ENCODE measurements around the gene UNC50. TPM values are rescaled to one million over a fixed set of nuclear protein-coding genes. Genes with fewer than 3 reads are reported as not detected.

Gene UNC50
- total RNA-seq, 6 experiments from 2014 or later: 38.3 to 43.2 (median 41.6) TPM

DNA sequence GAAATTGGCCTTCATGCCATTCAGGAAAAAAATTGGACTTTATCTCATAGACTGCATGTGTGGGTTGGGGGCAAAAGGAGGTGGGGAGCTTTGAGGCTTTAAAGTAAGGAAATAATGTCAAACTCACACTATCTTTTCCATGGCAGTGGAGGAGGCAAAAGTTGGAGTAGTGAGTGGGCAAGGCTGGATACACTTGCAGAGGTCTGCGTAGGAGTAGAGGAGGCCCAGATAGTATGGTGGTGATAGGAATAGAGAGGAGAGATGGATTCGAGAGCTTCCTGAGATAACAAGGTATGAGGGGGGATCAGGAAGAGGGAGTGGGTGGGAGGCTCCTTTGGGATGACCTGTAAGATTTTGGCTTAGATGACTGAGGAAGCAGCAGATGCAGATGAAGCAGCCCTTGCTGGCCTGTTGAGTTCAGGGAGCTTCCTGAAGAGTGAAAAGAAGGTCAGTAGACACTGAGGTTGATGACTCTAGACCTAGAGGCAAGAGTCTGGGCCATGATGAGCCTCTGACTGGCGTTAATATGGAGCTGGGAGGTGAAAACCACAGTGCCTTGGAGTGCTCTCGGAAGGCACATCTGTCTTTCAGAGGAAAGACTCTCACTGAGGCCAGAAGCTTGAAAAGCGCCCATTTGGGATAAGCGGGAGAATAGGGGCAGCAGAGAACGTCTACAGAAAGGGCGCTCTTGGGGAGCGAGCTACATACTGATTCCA lies 5.8 kb downstream of the UNC50 start:
- H3K27ac Mint-ChIP-seq: no peak overlapping the region
- H3K36me3 Mint-ChIP-seq (ENCODE audit: low read depth): peaks cover 55% of the 10 kb centered on the region
- no peak for DNase-seq
- TF ChIP-seq, protein P1, sequence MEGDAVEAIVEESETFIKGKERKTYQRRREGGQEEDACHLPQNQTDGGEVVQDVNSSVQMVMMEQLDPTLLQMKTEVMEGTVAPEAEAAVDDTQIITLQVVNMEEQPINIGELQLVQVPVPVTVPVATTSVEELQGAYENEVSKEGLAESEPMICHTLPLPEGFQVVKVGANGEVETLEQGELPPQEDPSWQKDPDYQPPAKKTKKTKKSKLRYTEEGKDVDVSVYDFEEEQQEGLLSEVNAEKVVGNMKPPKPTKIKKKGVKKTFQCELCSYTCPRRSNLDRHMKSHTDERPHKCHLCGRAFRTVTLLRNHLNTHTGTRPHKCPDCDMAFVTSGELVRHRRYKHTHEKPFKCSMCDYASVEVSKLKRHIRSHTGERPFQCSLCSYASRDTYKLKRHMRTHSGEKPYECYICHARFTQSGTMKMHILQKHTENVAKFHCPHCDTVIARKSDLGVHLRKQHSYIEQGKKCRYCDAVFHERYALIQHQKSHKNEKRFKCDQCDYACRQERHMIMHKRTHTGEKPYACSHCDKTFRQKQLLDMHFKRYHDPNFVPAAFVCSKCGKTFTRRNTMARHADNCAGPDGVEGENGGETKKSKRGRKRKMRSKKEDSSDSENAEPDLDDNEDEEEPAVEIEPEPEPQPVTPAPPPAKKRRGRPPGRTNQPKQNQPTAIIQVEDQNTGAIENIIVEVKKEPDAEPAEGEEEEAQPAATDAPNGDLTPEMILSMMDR (IDR thresholded peaks at IDR 0.05): no peak
- H3K27me3 Mint-ChIP-seq (ENCODE audit: insufficient read depth): no peaks in the 10 kb centered on the region
- no peak overlapping the region for H3K4me3 Mint-ChIP-seq
- peaks cover 23% of the 10 kb centered on the region for H3K4me1 Mint-ChIP-seq (ENCODE audit: low read depth)
- H3K9me3 Mint-ChIP-seq: no peaks in the 10 kb centered on the region

DNA sequence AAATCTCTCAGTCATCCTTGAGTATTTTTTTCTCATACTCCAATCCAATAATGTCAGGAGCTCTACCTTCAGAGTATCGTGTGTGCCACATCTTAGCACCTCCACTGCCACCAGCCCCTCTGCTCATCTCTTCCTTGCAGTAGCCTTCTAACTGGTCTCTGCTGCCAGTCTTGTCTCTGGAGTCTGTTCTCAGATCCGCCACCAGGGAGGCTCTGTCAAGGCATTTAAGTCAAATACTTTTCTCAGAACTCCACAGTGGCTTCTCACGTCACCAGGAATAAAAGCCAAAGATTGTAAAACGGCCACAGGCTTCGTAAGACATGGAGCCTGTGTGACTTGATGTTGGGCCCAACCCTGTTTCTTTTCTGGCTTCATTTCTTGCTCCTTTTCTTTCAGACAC lies 7.1 kb downstream of the UNC50 start:
- Mint-ChIP-seq H3K27ac (peak overlapping the region; percentile 20; the same call in 1 of the 2 replicates), H3K4me3 (no peak overlapping the region), H3K36me3 (ENCODE audit: low read depth) (peaks cover 44% of the 10 kb centered on the region), H3K27me3 (ENCODE audit: insufficient read depth) (no peaks in the 10 kb centered on the region), H3K9me3 (no peaks in the 10 kb centered on the region), H3K4me1 (ENCODE audit: low read depth) (peaks cover 10% of the 10 kb centered on the region)
- DNase-seq: no peak
- TF ChIP-seq, protein P1 (IDR thresholded peaks at IDR 0.05): peak; percentile 28

DNA sequence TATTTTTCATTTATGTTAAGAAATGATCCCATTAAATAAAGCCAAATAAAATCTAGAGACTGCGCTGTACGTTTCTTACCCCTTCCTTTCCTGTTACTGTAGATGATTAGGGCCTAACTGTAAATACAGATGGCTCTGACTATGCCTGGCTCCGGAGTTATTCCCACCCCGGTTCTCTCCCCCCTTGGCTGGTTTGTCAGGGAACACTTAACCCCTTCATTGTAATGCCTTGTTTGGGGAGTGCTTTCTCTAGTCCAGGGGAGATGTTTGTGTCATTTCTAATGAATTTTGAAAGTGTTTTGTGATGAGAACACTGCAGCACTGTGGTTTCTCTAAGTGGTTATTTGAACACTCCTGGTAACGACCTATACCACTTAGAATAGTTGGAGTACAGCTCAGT lies 8.8 kb downstream of the UNC50 start:
- Mint-ChIP-seq H3K27ac (no peak overlapping the region), H3K9me3 (no peaks in the 10 kb centered on the region), H3K4me3 (no peak overlapping the region), H3K4me1 (ENCODE audit: low read depth) (no peaks in the 10 kb centered on the region), H3K27me3 (ENCODE audit: insufficient read depth) (no peaks in the 10 kb centered on the region), H3K36me3 (ENCODE audit: low read depth) (peaks cover 33% of the 10 kb centered on the region)
- no peak for DNase-seq
- TF ChIP-seq, protein P1 (IDR thresholded peaks at IDR 0.05): no peak

DNA sequence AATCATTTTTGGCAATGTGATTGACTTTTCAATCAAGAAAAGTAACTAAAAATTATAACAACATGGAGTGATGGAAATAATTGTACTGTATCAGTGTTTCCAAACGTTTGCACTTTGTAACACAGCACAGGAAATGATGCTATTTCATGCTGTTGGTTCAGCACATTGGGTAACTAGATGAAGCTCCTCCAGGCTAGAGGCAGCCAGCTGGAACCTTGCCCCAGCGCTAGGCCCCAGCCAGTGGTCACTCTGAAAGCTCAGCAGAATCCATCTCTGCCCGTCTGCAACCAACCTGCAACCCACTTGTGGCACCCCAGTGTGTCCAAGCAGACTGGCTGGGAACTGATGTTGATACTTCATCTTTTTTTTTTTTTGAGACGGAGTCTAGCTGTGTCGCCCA lies 15.3 kb downstream of the UNC50 start:
- DNase-seq: no peak
- TF ChIP-seq, protein P1 (IDR thresholded peaks at IDR 0.05): no peak
- Mint-ChIP-seq H3K27me3 (ENCODE audit: insufficient read depth) (no peaks in the 10 kb centered on the region), H3K4me3 (no peak overlapping the region), H3K36me3 (ENCODE audit: low read depth) (peaks cover 8% of the 10 kb centered on the region; the same call in 1 of the 2 replicates), H3K9me3 (peaks cover 9% of the 10 kb centered on the region), H3K27ac (no peak overlapping the region), H3K4me1 (ENCODE audit: low read depth) (no peaks in the 10 kb centered on the region)

DNA sequence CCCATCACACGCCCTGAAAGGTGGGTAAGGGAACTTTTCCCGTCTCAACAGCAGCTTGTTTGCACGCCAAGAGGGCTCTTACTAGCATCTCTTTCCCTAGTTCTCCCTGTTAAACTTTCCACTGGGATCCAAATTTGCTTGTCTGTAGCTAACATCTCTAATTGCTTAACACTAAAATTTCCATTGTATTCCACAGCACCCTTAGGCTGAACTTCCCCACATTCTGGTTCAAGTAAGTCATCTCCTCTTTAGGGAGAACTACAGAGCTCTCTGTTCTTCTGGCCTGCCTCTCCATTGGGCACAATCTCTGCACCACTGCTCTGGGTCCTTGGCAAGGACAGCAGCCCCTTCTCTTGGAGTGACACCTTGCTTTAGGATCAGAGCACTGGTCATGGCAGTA lies 24.0 kb downstream of the UNC50 start:
- Mint-ChIP-seq H3K4me3 (no peak overlapping the region), H3K36me3 (ENCODE audit: low read depth) (peaks cover 8% of the 10 kb centered on the region; the same call in 1 of the 2 replicates), H3K4me1 (ENCODE audit: low read depth) (peaks cover 9% of the 10 kb centered on the region; the same call in 1 of the 2 replicates), H3K27me3 (ENCODE audit: insufficient read depth) (peaks cover 25% of the 10 kb centered on the region), H3K27ac (no peak overlapping the region), H3K9me3 (peaks cover 9% of the 10 kb centered on the region)
- DNase-seq: no peak
- TF ChIP-seq, protein P1 (IDR thresholded peaks at IDR 0.05): no peak

Measured in HFFc6 (cell line).